Measurements from ENCODE around the gene PEPD. TPM values are rescaled to one million over a fixed set of nuclear protein-coding genes. Genes with fewer than 3 reads are reported as not detected.

PEPD gene
- total RNA-seq, 1 donor from 2014 or later = 21.1 TPM

DNA sequence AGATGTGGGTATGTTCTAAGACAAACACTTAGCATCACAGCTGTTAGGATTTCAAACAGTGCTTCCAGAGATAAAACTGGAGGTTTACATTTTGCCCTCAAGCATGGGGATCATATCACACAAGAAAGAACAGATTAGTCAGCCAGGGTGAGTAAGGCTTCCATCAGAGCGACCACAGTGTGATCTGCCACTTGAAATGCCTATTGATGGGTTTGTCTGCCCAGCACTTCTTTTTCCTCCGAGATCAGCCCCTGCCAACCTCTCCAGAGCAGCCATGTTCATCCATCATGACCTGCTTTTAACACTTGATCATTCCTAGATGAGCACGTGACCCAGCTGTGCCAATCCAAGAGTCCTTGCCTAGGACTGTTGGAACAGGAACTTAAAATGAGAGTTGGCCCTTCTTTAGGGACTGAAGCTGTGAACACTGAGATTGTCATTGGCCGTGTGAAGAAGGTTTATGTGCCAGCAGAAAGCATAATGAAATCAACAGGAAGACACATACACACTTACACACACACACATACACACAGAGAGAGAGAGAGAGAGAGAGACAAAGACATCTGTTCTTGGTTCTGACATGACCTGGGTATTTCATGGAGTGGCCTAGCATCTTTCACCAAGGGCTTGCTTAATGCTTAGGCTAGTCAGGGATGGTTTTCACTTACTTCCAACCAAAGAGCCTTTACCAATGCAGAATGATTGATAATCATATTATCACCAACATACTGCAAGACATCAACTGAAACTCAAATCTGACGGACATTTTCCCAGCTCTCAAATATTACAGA is 153.3 kb downstream of the PEPD start:
- Mint-ChIP-seq H3K36me3 (ENCODE audit: low read depth) (no peaks in the 10 kb centered on the region), H3K4me1 (peaks cover 3% of the 10 kb centered on the region), H3K27ac (no peak overlapping the region), H3K4me3 (no peak overlapping the region), H3K9me3 (no peaks in the 10 kb centered on the region), H3K27me3 (peaks cover 14% of the 10 kb centered on the region)
- no peak for DNase-seq
- intact Hi-C loops (cut with micrococcal nuclease) = no loop called here

DNA sequence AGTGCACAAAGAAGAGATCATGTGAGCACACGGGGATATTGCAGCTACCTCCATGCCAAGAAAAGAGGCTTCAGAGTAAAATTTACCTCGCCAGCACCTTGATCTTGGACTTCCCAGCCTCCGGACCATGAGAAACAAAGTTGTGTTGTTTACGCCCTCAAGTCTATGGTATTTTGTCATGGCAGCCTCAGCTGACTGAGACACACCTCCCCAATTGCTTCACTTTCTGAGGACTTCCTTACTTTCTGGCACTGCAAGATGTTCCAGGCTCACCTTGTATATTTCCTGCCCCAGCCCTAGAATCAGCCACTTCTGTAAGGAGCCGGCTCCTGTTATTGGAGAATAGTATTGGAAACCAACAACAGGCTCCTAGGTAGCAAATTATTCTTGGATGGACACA is 154.7 kb downstream of the PEPD start:
- H3K9me3 Mint-ChIP-seq = no peaks in the 10 kb centered on the region
- H3K36me3 Mint-ChIP-seq (ENCODE audit: low read depth) = no peaks in the 10 kb centered on the region

DNA sequence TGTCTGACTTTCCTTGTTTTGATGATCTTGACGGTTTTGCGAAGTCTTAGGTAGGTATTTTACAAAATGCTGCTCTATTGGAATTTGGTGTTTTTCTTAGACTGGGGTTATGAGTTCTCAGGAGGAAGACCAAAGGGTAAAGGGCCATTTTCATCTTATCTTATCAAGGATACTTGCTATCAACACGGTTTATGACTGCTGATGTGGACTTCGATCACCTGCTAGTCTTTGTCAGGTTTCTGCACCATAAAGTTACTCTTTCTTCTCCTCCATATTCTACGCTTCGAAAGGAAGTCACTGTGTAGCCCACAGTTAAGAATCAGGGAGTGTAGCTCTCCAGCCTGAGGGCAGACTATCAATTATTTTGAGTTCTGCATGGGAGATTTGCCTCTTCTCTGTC is 155.5 kb downstream of the PEPD start:
- no peaks in the 10 kb centered on the region for H3K36me3 Mint-ChIP-seq (ENCODE audit: low read depth)
- H3K4me3 Mint-ChIP-seq = no peak overlapping the region
- no peaks in the 10 kb centered on the region for H3K9me3 Mint-ChIP-seq
- H3K4me1 Mint-ChIP-seq = no peaks in the 10 kb centered on the region
- H3K27me3 Mint-ChIP-seq = peaks cover 16% of the 10 kb centered on the region
- DNase-seq = no peak
- intact Hi-C loops (cut with micrococcal nuclease) = no loop called here
- H3K27ac Mint-ChIP-seq = no peak overlapping the region

More for the DNA sequence above, 154.7 kb downstream of the PEPD start:
- H3K4me1 Mint-ChIP-seq = no peaks in the 10 kb centered on the region
- no peak for DNase-seq
- intact Hi-C loops (cut with micrococcal nuclease) = no loop called here
- H3K4me3 Mint-ChIP-seq = no peak overlapping the region
- no peak overlapping the region for H3K27ac Mint-ChIP-seq
- peaks cover 16% of the 10 kb centered on the region for H3K27me3 Mint-ChIP-seq

DNA sequence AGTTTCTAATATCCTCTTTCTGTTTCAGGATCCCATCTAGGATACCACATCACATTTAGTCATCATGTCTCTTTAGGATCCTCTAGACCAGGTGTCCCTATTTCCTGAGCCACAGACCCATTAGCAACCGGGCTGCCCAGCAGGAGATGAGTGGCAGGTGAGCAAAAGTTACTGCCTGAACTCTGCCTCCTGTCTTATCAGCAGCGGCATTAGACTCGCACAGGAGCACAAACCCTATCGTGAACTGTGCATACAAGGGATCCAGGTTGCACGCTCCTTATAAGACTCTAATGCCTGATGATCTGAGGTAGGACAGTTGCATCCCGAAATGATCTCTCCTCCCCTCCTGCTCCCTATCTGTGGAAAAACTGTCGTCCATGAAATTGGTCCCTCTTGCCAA is 155.9 kb downstream of the PEPD start:
- H3K4me3 Mint-ChIP-seq = no peak overlapping the region
- DNase-seq = no peak
- intact Hi-C loops (cut with micrococcal nuclease) = no loop called here
- H3K27me3 Mint-ChIP-seq = peaks cover 16% of the 10 kb centered on the region
- no peaks in the 10 kb centered on the region for H3K4me1 Mint-ChIP-seq
- H3K27ac Mint-ChIP-seq = no peak overlapping the region
- no peaks in the 10 kb centered on the region for H3K36me3 Mint-ChIP-seq (ENCODE audit: low read depth)
- no peaks in the 10 kb centered on the region for H3K9me3 Mint-ChIP-seq

DNA sequence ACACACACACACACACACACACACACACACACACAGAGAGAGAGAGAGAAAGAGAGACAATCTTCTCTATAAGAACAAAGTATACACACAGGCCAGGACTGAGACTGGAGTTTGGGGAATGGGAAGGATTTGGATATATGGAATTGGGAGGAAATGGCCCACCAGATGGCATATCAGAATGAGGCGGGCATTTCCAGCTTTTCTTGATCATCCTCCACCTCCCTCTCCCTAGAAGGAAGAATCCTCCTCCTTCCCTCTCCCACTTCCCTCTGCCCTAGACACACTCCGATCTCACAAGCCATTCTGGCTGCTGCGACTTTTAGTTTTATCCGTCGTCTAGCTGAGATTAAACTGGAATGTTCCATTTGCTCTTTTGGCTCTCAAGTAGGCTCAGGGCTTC is 158.1 kb downstream of the PEPD start:
- no peak overlapping the region for H3K27ac Mint-ChIP-seq
- no peaks in the 10 kb centered on the region for H3K4me1 Mint-ChIP-seq
- no peak overlapping the region for H3K4me3 Mint-ChIP-seq
- intact Hi-C loops (cut with micrococcal nuclease) = no loop called here
- no peaks in the 10 kb centered on the region for H3K36me3 Mint-ChIP-seq (ENCODE audit: low read depth)
- H3K9me3 Mint-ChIP-seq = no peaks in the 10 kb centered on the region
- no peak for DNase-seq
- peaks cover 19% of the 10 kb centered on the region for H3K27me3 Mint-ChIP-seq

DNA sequence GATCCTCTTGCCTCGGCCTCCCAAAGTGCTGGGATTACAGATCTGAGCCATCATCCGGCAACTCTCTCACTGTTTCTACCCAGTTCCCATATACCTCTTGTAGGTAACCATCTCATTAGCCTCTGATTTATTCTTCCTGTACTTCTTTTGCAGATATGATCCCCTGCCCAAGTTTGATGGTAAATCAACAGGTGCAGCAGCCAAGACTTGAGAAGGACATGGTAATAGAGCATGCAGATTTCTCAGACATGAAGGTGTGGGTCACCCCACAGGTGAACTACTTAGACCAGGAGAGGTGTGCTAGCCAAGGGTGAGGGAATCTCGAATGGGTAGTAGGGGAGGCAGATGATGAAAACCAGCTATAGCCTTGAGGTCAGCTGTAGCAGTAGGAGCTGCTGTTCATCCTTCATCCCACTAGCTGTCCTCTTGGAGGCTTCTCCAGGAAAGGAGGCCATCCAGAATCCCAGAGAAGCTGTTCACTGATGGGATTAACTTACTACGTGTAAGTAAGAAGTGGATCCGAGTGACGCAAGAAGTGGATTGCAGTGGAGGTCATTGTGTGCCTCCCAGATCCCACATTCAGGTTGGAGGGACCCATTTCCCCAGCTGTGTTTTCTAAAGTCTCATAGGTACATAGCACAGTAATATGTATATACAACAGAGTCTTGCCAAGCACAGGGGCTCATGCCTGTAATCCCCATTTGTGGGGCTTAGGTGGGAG is 158.9 kb downstream of the PEPD start:
- DNase-seq = no peak
- H3K4me1 Mint-ChIP-seq = no peaks in the 10 kb centered on the region
- H3K4me3 Mint-ChIP-seq = no peak overlapping the region
- H3K9me3 Mint-ChIP-seq = no peaks in the 10 kb centered on the region
- H3K27ac Mint-ChIP-seq = no peak overlapping the region
- intact Hi-C loops (cut with micrococcal nuclease) = no loop called here
- no peaks in the 10 kb centered on the region for H3K36me3 Mint-ChIP-seq (ENCODE audit: low read depth)
- peaks cover 14% of the 10 kb centered on the region for H3K27me3 Mint-ChIP-seq

DNA sequence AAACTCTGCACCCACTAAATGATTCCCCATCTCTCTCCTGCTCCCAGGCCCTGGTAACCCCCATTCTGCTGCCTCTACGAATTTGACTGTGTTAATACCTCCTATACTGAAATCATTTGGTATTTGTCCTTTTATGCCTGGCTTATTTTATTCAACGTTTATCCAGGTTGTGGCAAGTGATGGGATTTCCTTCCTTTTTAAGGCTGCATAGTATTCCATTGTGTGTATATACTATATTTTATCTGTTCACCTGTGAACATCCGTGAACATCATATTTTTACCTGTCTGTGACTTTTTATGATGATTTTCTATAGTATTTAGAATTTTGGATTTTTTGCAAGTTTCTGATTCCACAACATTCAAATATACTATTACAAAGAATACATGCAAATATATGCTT is 162.0 kb downstream of the PEPD start:
- Mint-ChIP-seq H3K27ac (no peak overlapping the region), H3K27me3 (peaks cover 20% of the 10 kb centered on the region), H3K36me3 (ENCODE audit: low read depth) (no peaks in the 10 kb centered on the region), H3K4me1 (no peaks in the 10 kb centered on the region), H3K4me3 (no peak overlapping the region), H3K9me3 (peaks cover 7% of the 10 kb centered on the region)
- no peak for DNase-seq
- intact Hi-C loops (cut with micrococcal nuclease) = no loop called here

DNA sequence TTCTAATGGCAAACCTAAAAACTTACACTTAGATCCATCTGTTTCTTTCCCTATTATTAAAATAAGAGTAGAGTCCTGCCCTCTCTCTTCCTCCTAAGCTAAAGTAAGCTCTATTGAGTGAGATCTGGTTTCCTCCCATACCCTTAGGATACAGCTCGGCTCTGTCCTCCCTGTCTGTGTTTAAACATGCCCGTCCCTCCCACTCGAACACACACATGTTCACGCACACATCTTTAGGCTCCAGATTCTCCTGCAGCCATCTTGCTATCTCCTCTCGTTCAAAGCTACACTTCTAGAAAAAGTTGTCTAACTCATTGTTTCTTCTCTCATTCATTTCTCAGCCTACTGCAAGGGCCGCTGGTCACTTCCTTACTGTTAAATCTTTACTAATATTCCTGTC is 163.2 kb downstream of the PEPD start:
- Mint-ChIP-seq H3K9me3 (peaks cover 7% of the 10 kb centered on the region), H3K36me3 (ENCODE audit: low read depth) (no peaks in the 10 kb centered on the region), H3K4me3 (no peak overlapping the region), H3K27me3 (peaks cover 17% of the 10 kb centered on the region), H3K4me1 (no peaks in the 10 kb centered on the region), H3K27ac (no peak overlapping the region)
- DNase-seq = no peak
- intact Hi-C loops (cut with micrococcal nuclease) = no loop called here

DNA sequence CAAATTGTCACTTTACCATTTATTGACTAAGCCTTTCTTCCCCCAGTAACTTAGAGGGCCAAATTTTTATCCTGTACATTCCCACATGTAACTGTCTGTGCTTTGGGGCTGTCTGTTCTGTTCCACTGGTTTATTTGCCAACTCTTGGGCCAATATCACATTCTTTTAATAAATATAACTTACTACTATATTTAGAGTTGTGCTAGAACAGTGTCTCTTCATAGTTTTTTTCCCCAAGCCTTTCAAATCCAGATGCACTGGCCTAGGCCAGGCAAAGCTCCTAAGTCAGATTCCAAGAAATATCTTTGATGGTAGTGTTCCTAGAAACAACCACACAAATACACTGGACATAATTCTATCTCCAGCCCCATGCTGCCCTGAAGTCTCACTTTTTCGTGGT is 164.0 kb downstream of the PEPD start:
- DNase-seq = no peak
- H3K9me3 Mint-ChIP-seq = peaks cover 7% of the 10 kb centered on the region
- no peak overlapping the region for H3K4me3 Mint-ChIP-seq
- no peak overlapping the region for H3K27ac Mint-ChIP-seq
- intact Hi-C loops (cut with micrococcal nuclease) = no loop called here
- peaks cover 17% of the 10 kb centered on the region for H3K27me3 Mint-ChIP-seq
- H3K36me3 Mint-ChIP-seq (ENCODE audit: low read depth) = no peaks in the 10 kb centered on the region
- no peaks in the 10 kb centered on the region for H3K4me1 Mint-ChIP-seq

DNA sequence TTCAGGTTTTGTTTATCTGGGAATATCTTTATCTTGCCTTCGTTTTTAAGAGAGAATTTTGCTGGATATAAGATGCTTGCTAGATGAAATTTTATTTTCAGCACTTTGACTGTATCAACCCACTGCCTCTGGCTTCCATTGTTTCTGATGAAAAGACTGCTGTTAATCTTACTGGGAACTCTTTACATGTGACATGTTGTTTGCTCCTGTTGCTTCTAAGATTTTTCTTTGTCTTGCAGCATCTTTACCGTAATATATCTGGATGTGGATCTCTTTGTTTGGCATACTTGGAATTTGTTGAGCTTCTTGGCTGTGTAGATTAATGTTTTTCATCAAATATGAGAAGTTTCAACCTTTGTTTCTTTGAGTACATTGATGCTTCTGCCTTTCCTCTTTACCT is 166.1 kb downstream of the PEPD start:
- Mint-ChIP-seq H3K36me3 (ENCODE audit: low read depth) (no peaks in the 10 kb centered on the region), H3K4me3 (no peak overlapping the region), H3K27ac (no peak overlapping the region), H3K4me1 (no peaks in the 10 kb centered on the region), H3K9me3 (peaks cover 7% of the 10 kb centered on the region), H3K27me3 (peaks cover 14% of the 10 kb centered on the region)
- DNase-seq = no peak
- intact Hi-C loops (cut with micrococcal nuclease) = no loop called here

DNA sequence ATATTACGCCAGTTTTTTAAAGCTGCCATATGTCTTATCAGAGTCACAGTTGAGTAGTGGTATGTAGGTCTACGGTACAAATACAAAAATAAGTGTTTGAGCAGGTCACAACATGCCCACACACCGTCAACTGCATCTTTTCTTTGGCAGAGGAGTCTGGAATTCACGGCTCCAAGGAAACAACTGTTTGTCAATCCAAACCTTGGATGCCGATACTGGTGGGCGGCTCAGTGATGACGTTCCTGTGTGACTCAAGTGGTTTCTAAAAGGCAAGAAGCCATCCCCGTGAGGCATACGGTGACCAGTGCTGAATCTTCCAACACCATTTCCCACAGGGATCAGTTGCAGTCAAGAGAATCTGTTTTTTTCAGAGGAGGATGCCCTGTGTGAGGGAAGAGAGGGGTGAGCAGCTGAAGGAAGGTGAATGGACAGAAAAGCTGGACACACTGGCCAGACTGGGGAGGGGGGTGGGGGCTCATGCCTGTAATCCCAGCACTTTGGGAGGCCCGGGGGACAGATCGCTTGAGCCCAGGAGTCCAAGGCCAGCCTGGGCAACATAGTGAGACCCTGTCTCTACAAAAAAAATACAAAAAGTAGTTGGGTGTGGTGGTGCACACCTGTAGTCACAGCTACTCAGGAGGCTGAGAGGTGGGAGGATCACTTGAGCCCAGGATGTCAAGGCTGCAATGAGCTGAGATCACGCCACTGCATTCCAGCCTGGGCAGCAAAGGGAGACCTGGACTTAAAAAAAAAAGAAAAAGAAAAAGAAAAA is 170.9 kb downstream of the PEPD start:
- intact Hi-C loops (cut with micrococcal nuclease) = no loop called here
- Mint-ChIP-seq H3K9me3 (peaks cover 5% of the 10 kb centered on the region), H3K27ac (no peak overlapping the region), H3K4me1 (no peaks in the 10 kb centered on the region), H3K36me3 (ENCODE audit: low read depth) (no peaks in the 10 kb centered on the region), H3K4me3 (no peak overlapping the region), H3K27me3 (peaks cover 10% of the 10 kb centered on the region)
- DNase-seq = no peak

DNA sequence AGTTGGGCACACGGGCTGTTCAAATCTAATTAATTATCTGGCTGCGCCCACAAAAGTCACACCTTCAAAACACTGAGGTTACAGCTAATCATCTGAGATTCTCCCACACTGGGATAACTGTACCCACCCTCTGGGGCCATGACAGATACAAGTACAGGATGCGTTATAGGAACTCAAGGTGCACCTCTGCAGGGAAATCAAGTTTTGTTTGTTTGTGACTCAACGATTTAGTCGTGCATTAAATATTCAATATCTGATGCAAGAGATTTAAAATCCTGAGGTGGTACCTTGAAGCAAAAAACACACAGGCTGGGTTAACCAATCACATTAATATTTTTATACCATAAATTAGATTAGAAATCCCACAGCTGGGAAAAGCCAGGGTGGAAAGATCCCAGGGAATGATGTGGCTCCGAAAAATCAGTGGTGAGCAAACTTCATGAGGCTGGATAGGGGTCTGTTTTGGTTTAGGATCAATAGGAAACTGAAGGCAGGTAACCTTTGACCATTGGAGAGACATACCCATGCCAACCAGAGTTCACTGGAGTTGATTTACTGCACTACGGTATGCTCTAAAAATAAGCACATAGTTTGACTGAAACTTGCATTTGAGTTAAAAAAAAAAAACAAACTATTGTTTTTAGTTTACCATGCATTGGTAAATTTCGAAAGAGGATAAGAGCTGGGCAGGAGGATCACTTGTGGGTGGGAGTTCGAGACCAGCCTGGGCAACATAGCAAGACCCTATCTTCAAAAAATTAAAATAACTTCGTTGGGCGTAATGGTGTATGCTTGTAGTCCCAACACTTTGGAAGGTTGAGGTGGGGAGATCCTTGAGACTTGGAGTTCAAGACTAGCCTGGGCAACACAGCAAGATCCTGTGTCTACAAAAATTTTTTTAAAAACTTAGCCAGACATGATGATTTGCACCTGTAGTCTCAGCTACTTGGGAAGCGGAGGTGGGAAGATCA is 172.0 kb downstream of the PEPD start:
- intact Hi-C loops (cut with micrococcal nuclease) = no loop called here
- Mint-ChIP-seq H3K36me3 (ENCODE audit: low read depth) (no peaks in the 10 kb centered on the region), H3K27me3 (peaks cover 14% of the 10 kb centered on the region)

DNA sequence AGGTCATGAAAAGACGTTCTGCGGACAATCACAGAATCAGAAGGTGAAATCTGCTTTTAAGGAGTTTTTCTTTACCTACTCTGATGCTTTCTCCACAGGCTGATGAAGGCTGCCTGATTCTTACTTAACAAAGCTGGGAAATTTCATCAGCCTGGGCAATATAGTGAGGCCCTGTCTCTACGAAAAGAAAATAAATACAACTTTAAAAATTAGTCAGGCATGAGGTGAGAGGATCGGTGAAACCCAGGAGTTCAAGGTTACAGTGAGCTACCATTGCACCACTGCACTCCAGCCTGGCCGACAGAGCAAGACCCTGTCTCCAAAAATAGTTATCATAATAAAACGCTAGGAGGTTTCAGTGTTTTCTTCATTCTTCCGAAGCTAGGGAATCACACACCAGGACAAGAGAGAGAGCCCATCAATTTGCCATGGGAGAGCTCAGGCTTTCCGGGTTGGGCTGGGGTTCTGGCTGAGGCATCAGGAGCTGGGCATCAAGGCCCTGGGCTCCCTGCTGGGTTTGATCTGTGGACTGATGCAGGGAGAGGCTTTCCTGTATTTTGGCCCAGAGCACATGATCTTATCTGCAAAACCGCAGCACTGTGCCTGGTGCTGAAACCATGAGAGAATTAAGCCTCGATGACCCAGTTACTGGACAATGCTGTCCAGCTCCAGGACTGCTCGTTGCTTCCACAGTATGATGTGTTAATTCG is 173.1 kb downstream of the PEPD start:
- Mint-ChIP-seq H3K27me3 (peaks cover 20% of the 10 kb centered on the region), H3K4me1 (no peaks in the 10 kb centered on the region), H3K4me3 (no peak overlapping the region), H3K27ac (no peak overlapping the region), H3K36me3 (ENCODE audit: low read depth) (no peaks in the 10 kb centered on the region), H3K9me3 (no peaks in the 10 kb centered on the region)
- no peak for DNase-seq
- intact Hi-C loops (cut with micrococcal nuclease) = no loop called here

More for the DNA sequence above, 172.0 kb downstream of the PEPD start:
- Mint-ChIP-seq H3K27ac (no peak overlapping the region), H3K4me3 (no peak overlapping the region), H3K4me1 (no peaks in the 10 kb centered on the region), H3K9me3 (no peaks in the 10 kb centered on the region)
- no peak for DNase-seq

Data from activated CD4-positive, alpha-beta T cell treated with anti-CD3 and anti-CD28 coated beads, Interleukin-2, amount 10 ng/mL, durations not matched to agents 24 days and 14 days (primary cell).